Measurements from ENCODE around the gene BTRC.

BTRC gene

GRCh38 chr10:101452176-101452575 is 98.2 kb downstream of the BTRC start:
- Histone ChIP-seq H3K36me3 (ENCODE audit: control insufficient read depth, insufficient read depth, low read length) (no peaks in the 10 kb centered on the region), H3K4me3 (ENCODE audit: insufficient read depth, low read depth, low read length) (no peak overlapping the region), H3K27ac (ENCODE audit: insufficient read depth, low read depth, low read length, poor library complexity, severe bottlenecking) (no peak overlapping the region), H3K27me3 (ENCODE audit: control insufficient read depth, insufficient read depth, low read length, poor library complexity, severe bottlenecking) (no peaks in the 10 kb centered on the region), H3K9me3 (ENCODE audit: control insufficient read depth, low read length) (no peaks in the 10 kb centered on the region), H3K4me1 (ENCODE audit: control insufficient read depth, insufficient read depth, low read length) (peaks cover 7% of the 10 kb centered on the region)
- 88 to 94% methylated on average over 1 of the region's 1 CpG for WGBS, 2 experiments

DNA sequence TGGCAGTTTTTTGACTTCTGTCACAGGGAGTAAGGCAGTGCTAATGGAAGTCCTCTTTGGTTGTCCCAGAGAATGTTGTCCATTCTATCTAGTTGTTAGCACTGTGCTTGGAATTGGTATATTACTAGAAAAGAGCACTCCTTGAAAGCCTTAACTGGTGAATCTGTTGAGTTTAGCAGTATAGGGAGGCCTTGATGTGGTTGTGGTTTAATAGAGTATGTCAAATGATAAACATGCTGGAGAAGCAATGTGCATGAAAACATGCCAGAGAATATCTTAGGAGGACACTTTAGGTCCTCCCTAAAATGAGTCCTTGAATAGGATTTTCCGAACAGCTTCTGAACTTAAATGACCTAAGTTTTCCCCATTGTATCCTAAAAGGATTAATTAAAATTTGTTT is 98.6 kb downstream of the BTRC start:
- no peaks in the 10 kb centered on the region for H3K27me3 ChIP-seq (ENCODE audit: control insufficient read depth, insufficient read depth, low read length, poor library complexity, severe bottlenecking)
- H3K27ac ChIP-seq (ENCODE audit: insufficient read depth, low read depth, low read length, poor library complexity, severe bottlenecking) = no peak overlapping the region
- H3K4me3 ChIP-seq (ENCODE audit: insufficient read depth, low read depth, low read length) = no peak overlapping the region
- WGBS, 2 experiments = 88 to 100% methylated on average over 1 of the region's 1 CpG
- H3K9me3 ChIP-seq (ENCODE audit: control insufficient read depth, low read length) = no peaks in the 10 kb centered on the region
- no peaks in the 10 kb centered on the region for H3K36me3 ChIP-seq (ENCODE audit: control insufficient read depth, insufficient read depth, low read length)
- H3K4me1 ChIP-seq (ENCODE audit: control insufficient read depth, insufficient read depth, low read length) = peaks cover 7% of the 10 kb centered on the region

- no peak overlapping the region for H3K27ac ChIP-seq (ENCODE audit: insufficient read depth, low read depth, low read length, poor library complexity, severe bottlenecking)
- no peaks in the 10 kb centered on the region for H3K36me3 ChIP-seq (ENCODE audit: control insufficient read depth, insufficient read depth, low read length)
- 95 to 100% methylated on average over 1 of the region's 1 CpG for WGBS, 2 experiments
- H3K4me1 ChIP-seq (ENCODE audit: control insufficient read depth, insufficient read depth, low read length) = peaks cover 7% of the 10 kb centered on the region
- H3K9me3 ChIP-seq (ENCODE audit: control insufficient read depth, low read length) = no peaks in the 10 kb centered on the region
- no peak overlapping the region for H3K4me3 ChIP-seq (ENCODE audit: insufficient read depth, low read depth, low read length)
- no peaks in the 10 kb centered on the region for H3K27me3 ChIP-seq (ENCODE audit: control insufficient read depth, insufficient read depth, low read length, poor library complexity, severe bottlenecking)
These were observed 99.4 kb downstream of the BTRC start for GRCh38 chr10:101453318-101453717.

DNA sequence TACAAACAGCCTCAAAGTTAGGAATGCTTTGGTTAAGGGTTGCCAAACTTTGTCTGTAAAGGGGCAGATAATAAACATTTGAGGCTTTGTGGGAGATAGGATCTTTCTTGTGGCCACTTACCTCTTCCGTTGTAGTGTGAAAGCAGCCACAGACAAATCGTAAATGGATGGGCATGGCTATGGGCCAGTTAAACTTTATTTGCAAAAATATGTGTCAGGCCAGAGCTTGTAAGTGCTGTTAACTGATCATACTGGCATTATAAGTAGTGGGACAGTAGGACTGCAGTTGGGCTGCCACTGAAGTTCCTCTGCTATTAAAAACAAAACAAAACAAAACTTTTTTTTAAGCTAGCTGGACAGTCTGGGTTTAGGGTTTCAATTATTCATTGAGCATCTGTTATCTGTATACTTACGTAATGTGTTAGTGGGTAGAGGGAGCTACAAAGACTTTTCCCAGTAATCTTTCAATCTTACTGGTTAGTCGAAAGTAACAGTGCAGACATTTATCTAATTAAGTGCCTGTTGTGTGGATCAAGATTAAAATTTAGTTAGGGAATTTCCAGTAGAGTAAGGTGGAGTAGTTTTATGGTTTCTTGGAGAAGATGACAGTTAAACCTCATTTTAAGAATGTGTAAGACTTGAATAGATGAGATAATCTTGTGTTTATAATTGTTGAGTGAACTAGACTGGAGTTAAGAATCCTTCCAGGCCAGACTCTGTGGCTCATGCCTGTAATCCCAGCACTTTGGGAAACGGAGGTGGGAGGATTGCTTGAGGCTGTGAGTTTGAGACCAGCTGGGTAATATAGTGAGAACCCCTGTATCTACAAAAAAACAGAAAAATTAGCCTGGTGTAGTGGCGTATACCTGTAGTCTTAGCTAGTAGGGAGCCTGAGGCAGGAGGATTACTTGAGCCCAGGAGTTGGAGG is 100.1 kb downstream of the BTRC start:
- H3K36me3 ChIP-seq (ENCODE audit: control insufficient read depth, insufficient read depth, low read length) = no peaks in the 10 kb centered on the region
- no peaks in the 10 kb centered on the region for H3K27me3 ChIP-seq (ENCODE audit: control insufficient read depth, insufficient read depth, low read length, poor library complexity, severe bottlenecking)
- 94 to 95% methylated on average over 6 of the region's 6 CpGs for WGBS, 2 experiments
- H3K4me3 ChIP-seq (ENCODE audit: insufficient read depth, low read depth, low read length) = no peak overlapping the region
- peaks cover 7% of the 10 kb centered on the region for H3K4me1 ChIP-seq (ENCODE audit: control insufficient read depth, insufficient read depth, low read length)
- no peaks in the 10 kb centered on the region for H3K9me3 ChIP-seq (ENCODE audit: control insufficient read depth, low read length)
- no peak overlapping the region for H3K27ac ChIP-seq (ENCODE audit: insufficient read depth, low read depth, low read length, poor library complexity, severe bottlenecking)

DNA sequence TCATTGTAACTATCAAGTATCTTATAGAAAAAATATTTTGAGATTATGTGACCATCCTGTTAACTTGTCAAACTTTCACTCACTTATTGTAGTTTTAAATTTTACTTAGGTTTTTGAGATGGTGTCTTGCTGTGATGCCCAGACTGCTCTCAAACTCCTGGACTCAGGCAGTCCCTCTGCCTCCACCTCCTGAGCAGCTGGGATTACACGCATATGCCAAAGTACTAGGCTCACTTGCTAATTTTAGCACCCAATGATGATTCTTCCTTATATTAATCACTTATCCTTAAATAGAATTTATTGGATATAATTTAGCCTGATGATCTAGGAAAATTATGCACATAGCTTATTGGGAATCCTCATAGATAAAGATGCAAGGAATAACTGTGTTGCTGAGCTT is 104.9 kb downstream of the BTRC start:
- no peak overlapping the region for H3K4me3 ChIP-seq (ENCODE audit: insufficient read depth, low read depth, low read length)
- H3K36me3 ChIP-seq (ENCODE audit: control insufficient read depth, insufficient read depth, low read length) = no peaks in the 10 kb centered on the region
- H3K27ac ChIP-seq (ENCODE audit: insufficient read depth, low read depth, low read length, poor library complexity, severe bottlenecking) = no peak overlapping the region
- H3K9me3 ChIP-seq (ENCODE audit: control insufficient read depth, low read length) = no peaks in the 10 kb centered on the region
- H3K4me1 ChIP-seq (ENCODE audit: control insufficient read depth, insufficient read depth, low read length) = no peaks in the 10 kb centered on the region
- WGBS, 2 experiments = 71 to 84% methylated on average over 1 of the region's 1 CpG
- H3K27me3 ChIP-seq (ENCODE audit: control insufficient read depth, insufficient read depth, low read length, poor library complexity, severe bottlenecking) = no peaks in the 10 kb centered on the region

- 87 to 90% methylated on average over 2 to 3 of the region's 4 CpGs for WGBS, 2 experiments
These were observed 110.1 kb downstream of the BTRC start for GRCh38 chr10:101464082-101464481.

GRCh38 chr10:101464599-101464998 is 110.6 kb downstream of the BTRC start:
- Histone ChIP-seq H3K27ac (ENCODE audit: insufficient read depth, low read depth, low read length, poor library complexity, severe bottlenecking) (peak overlapping the region; percentile 72), H3K36me3 (ENCODE audit: control insufficient read depth, insufficient read depth, low read length) (no peaks in the 10 kb centered on the region), H3K27me3 (ENCODE audit: control insufficient read depth, insufficient read depth, low read length, poor library complexity, severe bottlenecking) (no peaks in the 10 kb centered on the region), H3K4me3 (ENCODE audit: insufficient read depth, low read depth, low read length) (no peak overlapping the region), H3K4me1 (ENCODE audit: control insufficient read depth, insufficient read depth, low read length) (peaks cover 35% of the 10 kb centered on the region), H3K9me3 (ENCODE audit: control insufficient read depth, low read length) (no peaks in the 10 kb centered on the region)
- WGBS, 2 experiments = 28 to 29% methylated on average over 2 of the region's 2 CpGs

More at GRCh38 chr10:101464082-101464481, 110.1 kb downstream of the BTRC start:
- Histone ChIP-seq H3K36me3 (ENCODE audit: control insufficient read depth, insufficient read depth, low read length) (no peaks in the 10 kb centered on the region), H3K27ac (ENCODE audit: insufficient read depth, low read depth, low read length, poor library complexity, severe bottlenecking) (no peak overlapping the region), H3K4me1 (ENCODE audit: control insufficient read depth, insufficient read depth, low read length) (peaks cover 35% of the 10 kb centered on the region), H3K4me3 (ENCODE audit: insufficient read depth, low read depth, low read length) (no peak overlapping the region), H3K9me3 (ENCODE audit: control insufficient read depth, low read length) (no peaks in the 10 kb centered on the region), H3K27me3 (ENCODE audit: control insufficient read depth, insufficient read depth, low read length, poor library complexity, severe bottlenecking) (no peaks in the 10 kb centered on the region)

GRCh38 chr10:101466016-101466912 is 112.3 kb downstream of the BTRC start:
- H3K36me3 ChIP-seq (ENCODE audit: control insufficient read depth, insufficient read depth, low read length) = no peaks in the 10 kb centered on the region
- H3K9me3 ChIP-seq (ENCODE audit: control insufficient read depth, low read length) = no peaks in the 10 kb centered on the region
- peaks cover 35% of the 10 kb centered on the region for H3K4me1 ChIP-seq (ENCODE audit: control insufficient read depth, insufficient read depth, low read length)
- H3K27me3 ChIP-seq (ENCODE audit: control insufficient read depth, insufficient read depth, low read length, poor library complexity, severe bottlenecking) = no peaks in the 10 kb centered on the region
- no peak overlapping the region for H3K4me3 ChIP-seq (ENCODE audit: insufficient read depth, low read depth, low read length)
- WGBS, 2 experiments = 21 to 29% methylated on average over 5 of the region's 5 CpGs
- H3K27ac ChIP-seq (ENCODE audit: insufficient read depth, low read depth, low read length, poor library complexity, severe bottlenecking) = peak overlapping the region; percentile 64

DNA sequence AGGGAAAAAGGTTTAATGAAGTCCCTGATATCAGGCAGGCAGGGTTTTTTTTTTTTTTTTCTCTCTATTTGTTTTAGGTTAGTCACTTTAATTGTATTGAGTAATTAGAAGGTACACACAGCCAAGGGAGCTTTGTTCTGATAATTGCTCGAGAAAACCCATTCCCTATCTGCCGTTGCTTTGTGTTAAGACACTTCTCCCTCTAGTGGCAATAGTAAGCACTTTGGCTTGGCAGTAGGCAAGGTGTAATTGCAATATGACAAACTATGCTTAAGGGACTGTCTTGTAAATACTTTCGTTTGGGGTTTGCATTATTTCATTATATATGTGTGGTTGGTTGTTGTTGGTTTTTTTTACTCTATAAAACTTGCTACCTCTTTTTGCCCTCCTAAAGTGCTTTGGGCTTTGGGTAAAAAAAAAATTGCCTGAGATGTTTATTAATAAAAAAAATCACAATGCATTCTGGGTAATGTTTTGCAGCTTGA is 113.4 kb downstream of the BTRC start:
- no peak overlapping the region for H3K4me3 ChIP-seq (ENCODE audit: insufficient read depth, low read depth, low read length)
- 0 to 13% methylated on average over 2 to 3 of the region's 3 CpGs for WGBS, 2 experiments
- H3K9me3 ChIP-seq (ENCODE audit: control insufficient read depth, low read length) = no peaks in the 10 kb centered on the region
- peaks cover 35% of the 10 kb centered on the region for H3K4me1 ChIP-seq (ENCODE audit: control insufficient read depth, insufficient read depth, low read length)
- no peaks in the 10 kb centered on the region for H3K27me3 ChIP-seq (ENCODE audit: control insufficient read depth, insufficient read depth, low read length, poor library complexity, severe bottlenecking)
- no peaks in the 10 kb centered on the region for H3K36me3 ChIP-seq (ENCODE audit: control insufficient read depth, insufficient read depth, low read length)
- peak overlapping the region; percentile 64 for H3K27ac ChIP-seq (ENCODE audit: insufficient read depth, low read depth, low read length, poor library complexity, severe bottlenecking)

DNA sequence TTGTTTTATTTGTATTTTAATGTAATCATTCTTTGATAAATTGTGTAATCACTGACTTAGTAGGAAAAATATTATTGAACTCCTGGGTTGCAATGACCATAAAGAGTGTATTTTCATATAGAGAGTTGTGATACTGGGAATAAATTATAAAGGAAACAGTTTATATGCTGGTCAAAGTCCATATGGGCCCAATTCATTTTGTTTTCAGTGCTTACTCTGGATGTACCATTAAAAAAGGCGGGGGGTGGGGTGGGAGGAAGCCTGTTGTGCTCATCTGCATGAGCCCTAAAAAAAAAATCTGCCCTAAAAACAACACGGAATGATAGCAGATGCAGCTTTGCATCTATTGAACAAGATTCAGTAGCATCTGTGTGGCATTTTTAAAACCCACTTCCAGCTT is 114.2 kb downstream of the BTRC start:
- WGBS, 2 experiments = 81 to 89% methylated on average over 2 of the region's 2 CpGs

More for the DNA sequence above, 114.2 kb downstream of the BTRC start:
- Histone ChIP-seq H3K36me3 (ENCODE audit: control insufficient read depth, insufficient read depth, low read length) (no peaks in the 10 kb centered on the region), H3K9me3 (ENCODE audit: control insufficient read depth, low read length) (no peaks in the 10 kb centered on the region), H3K4me1 (ENCODE audit: control insufficient read depth, insufficient read depth, low read length) (peaks cover 35% of the 10 kb centered on the region), H3K27me3 (ENCODE audit: control insufficient read depth, insufficient read depth, low read length, poor library complexity, severe bottlenecking) (no peaks in the 10 kb centered on the region), H3K27ac (ENCODE audit: insufficient read depth, low read depth, low read length, poor library complexity, severe bottlenecking) (no peak overlapping the region), H3K4me3 (ENCODE audit: insufficient read depth, low read depth, low read length) (no peak overlapping the region)
